ENCODE results near the gene HES6.
A peak's percentile ranks its signal among the peaks of the same experiment; 100 is the strongest.

The HES6 gene

DNA sequence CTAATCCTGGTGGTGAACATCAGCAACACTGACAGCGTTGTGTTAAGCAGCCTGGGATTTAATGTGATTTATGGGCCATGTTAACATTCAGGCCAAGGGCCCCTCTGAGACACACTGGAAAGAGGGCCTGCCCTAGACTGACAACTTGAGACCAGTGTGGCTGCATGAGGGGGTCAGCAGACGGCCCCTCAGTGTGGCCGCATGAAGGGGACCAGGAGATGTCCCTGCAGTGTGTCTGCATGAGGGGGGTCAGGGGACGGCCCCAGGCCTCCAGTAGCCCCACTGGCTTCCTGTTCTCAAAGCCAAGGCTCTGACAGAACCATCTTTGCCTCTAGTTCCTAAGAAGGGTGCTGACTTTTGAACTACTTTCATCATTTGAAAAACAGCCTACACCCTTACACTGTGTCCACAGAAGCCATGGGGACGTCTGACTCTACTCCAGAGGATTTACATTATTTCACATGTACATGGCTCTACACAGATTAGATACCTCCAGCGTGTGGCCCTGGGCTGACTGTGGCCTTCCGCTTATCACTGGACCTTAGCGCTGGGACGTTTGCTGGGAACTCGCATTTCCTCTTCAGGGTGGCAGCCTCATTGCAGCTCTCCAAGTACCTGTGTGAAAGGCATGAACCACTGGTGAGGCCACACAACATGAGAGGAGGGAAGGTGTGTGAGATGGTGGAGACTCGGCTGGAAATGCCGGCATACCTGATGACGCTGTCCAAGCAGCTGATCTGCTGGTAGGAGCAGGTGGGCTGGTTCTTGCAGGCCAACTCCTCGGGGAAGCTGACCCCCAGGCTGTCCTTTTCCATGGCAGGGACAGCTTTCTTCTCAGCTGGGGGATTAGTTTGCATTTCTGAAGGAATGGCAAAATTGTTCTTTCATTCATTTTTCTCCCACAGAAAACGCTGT is 18.2 kb upstream of the HES6 start:
- Mint-ChIP-seq H3K27me3 (ENCODE audit: low read depth) (no peaks in the 10 kb centered on the region), H3K27ac (no peak overlapping the region), H3K9me3 (no peaks in the 10 kb centered on the region), H3K4me1 (peaks cover 59% of the 10 kb centered on the region), H3K4me3 (no peak overlapping the region), H3K36me3 (ENCODE audit: low read depth) (peaks cover 25% of the 10 kb centered on the region)
- TF ChIP-seq, protein P1, sequence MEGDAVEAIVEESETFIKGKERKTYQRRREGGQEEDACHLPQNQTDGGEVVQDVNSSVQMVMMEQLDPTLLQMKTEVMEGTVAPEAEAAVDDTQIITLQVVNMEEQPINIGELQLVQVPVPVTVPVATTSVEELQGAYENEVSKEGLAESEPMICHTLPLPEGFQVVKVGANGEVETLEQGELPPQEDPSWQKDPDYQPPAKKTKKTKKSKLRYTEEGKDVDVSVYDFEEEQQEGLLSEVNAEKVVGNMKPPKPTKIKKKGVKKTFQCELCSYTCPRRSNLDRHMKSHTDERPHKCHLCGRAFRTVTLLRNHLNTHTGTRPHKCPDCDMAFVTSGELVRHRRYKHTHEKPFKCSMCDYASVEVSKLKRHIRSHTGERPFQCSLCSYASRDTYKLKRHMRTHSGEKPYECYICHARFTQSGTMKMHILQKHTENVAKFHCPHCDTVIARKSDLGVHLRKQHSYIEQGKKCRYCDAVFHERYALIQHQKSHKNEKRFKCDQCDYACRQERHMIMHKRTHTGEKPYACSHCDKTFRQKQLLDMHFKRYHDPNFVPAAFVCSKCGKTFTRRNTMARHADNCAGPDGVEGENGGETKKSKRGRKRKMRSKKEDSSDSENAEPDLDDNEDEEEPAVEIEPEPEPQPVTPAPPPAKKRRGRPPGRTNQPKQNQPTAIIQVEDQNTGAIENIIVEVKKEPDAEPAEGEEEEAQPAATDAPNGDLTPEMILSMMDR (IDR thresholded peaks at IDR 0.05; ENCODE audit: unreplicated experiment in 3 of 3): no peak

DNA sequence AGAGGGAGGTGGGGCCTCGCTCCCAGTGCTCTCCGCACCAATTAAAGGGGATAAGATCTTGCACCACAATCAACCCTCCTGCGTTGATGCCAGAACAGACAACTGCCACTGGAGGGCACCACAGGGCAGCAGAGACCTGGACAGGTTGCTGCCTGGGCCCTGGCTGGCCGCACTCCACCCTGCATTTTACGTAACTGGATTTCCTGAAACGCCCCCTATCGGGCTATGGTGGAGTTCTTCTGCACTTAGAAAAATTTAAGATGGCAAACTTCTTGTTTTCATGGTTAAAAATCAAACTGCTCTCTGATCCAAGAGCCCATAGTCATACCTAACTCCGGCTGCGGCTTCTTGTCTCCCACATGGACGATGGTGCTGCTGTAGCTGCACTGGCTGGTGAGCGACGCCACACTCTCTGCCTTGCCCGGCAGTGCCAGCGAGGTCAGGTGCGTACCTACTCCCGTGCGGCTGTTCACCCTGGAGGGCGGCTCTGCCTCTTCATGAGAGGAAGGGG is 16.8 kb upstream of the HES6 start:
- Mint-ChIP-seq H3K9me3 (no peaks in the 10 kb centered on the region), H3K27me3 (ENCODE audit: low read depth) (no peaks in the 10 kb centered on the region), H3K27ac (peak overlapping the region in 1 of 3 experiments; percentile 56), H3K36me3 (ENCODE audit: low read depth) (peaks cover 25% of the 10 kb centered on the region), H3K4me1 (peaks cover 56% of the 10 kb centered on the region), H3K4me3 (no peak overlapping the region)
- TF ChIP-seq, protein P1 (IDR thresholded peaks at IDR 0.05; ENCODE audit: unreplicated experiment in 3 of 3): peak; percentile 84 to 95 (median 88)

DNA sequence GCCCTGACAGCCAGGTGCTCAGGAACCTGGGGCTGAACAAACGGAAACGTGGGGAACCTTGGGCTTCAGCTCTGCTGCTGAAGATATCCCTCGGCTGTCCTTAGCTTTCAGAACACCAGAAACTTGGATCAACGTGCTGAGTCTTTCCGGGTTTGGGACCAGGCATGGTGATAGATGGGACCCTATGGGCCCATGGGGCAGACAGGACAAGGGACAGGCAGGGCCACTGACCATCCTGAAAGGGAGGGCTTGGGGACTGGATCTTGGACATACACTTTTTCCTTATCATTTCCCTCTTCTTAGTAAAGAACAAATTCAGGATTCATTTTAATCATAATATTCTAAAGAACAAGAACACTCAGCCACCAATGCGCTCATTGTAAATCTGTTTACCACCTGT is 16.3 kb upstream of the HES6 start:
- TF ChIP-seq, protein P1 (IDR thresholded peaks at IDR 0.05; ENCODE audit: unreplicated experiment in 3 of 3): no peak
- H3K27me3 Mint-ChIP-seq (ENCODE audit: low read depth): no peaks in the 10 kb centered on the region
- peak overlapping the region in 2 of 3 experiments; percentile 35 to 56 for H3K27ac Mint-ChIP-seq
- peaks cover 56% of the 10 kb centered on the region for H3K4me1 Mint-ChIP-seq
- H3K4me3 Mint-ChIP-seq: no peak overlapping the region
- no peaks in the 10 kb centered on the region for H3K9me3 Mint-ChIP-seq
- H3K36me3 Mint-ChIP-seq (ENCODE audit: low read depth): peaks cover 25% of the 10 kb centered on the region

DNA sequence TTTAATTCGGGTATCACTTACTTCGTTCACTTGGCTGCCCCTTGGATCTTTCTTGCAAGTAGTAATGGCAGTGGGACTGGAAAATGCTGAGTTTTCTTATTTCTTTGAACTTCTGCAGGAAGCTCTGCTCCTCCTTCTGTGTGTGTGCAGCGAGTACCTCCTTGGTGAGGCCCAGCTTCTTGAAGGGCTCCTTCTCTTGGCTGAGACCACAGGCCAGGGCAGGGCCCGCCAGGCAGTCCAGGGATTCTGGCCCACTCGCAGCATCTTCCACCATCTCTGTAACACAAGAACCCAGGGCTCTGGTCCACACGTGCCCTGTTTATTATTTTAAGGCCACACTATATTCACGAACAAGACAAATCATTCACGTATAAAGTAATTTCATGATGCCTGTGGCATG is 15.8 kb upstream of the HES6 start:
- Mint-ChIP-seq H3K4me1 (peaks cover 56% of the 10 kb centered on the region), H3K27me3 (ENCODE audit: low read depth) (no peaks in the 10 kb centered on the region), H3K9me3 (no peaks in the 10 kb centered on the region), H3K27ac (peak overlapping the region in 2 of 3 experiments; percentile 29 to 35), H3K36me3 (ENCODE audit: low read depth) (peaks cover 25% of the 10 kb centered on the region), H3K4me3 (peak overlapping the region in 1 of 3 experiments; percentile 32)
- TF ChIP-seq, protein P1 (IDR thresholded peaks at IDR 0.05; ENCODE audit: unreplicated experiment in 3 of 3): no peak

DNA sequence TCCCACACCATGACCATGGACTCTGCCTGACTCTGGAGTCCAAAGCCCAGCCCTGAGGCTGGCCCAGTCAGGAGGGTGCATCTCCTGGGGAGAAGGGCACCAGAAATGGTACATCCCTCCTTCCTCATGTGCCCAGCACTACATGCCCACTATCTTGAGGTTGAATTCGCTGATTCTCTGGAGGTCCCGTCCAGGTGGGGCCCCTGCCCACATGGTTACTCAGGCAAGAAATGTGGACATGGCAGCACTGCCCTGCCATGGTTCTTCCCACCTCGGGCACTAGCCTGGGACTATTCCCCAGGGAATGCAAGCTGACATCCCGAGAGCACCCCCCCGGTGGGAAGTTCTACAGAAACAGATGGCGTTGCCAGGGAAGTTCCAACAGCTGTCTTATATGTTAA is 15.3 kb upstream of the HES6 start:
- H3K4me3 Mint-ChIP-seq: peak overlapping the region in 1 of 3 experiments; percentile 32
- H3K9me3 Mint-ChIP-seq: no peaks in the 10 kb centered on the region
- H3K36me3 Mint-ChIP-seq (ENCODE audit: low read depth): peaks cover 25% of the 10 kb centered on the region
- H3K27ac Mint-ChIP-seq: peak overlapping the region in 2 of 3 experiments; percentile 29 to 35
- peaks cover 53% of the 10 kb centered on the region for H3K4me1 Mint-ChIP-seq
- TF ChIP-seq, protein P1 (IDR thresholded peaks at IDR 0.05; ENCODE audit: unreplicated experiment in 3 of 3): no peak
- H3K27me3 Mint-ChIP-seq (ENCODE audit: low read depth): no peaks in the 10 kb centered on the region

All from nephron (organoid).